Karpas-422 (cell line): ENCODE results near the gene PPP2R2D. TPM values are rescaled to one million over a fixed set of nuclear protein-coding genes. Genes with fewer than 3 reads are reported as not detected.
"Not testable (repeated sequence)": the region's sequence is repeated elsewhere in the genome, so short reads cannot be mapped to it uniquely, and the experiment has no call there.

Source experiments
- DNase-seq: peaks from one replicate; pipeline ENCODE4 v3.0.0-alpha.2; 2015
- H2AFZ ChIP-seq: fragments of 200-600 bp; sonication (generic); 2 replicates; pipeline ENCODE4 v1.6.1; 2014; ENCODE audit warnings: antibody characterized with exemption, low read length, mixed read lengths
- H3K27ac ChIP-seq: fragments of 200-600 bp; sonication (generic); 2 replicates; pipeline ENCODE4 v1.5.1; 2014; ENCODE audit warnings: mild to moderate bottlenecking, low read length, moderate library complexity
- H3K27me3 ChIP-seq: fragments of 200-600 bp; sonication (generic); 2 replicates; pipeline ENCODE4 v1.6.1; 2014; ENCODE audit warnings: low read length, mixed read lengths
- H3K36me3 ChIP-seq: fragments of 200-600 bp; sonication (generic); 2 replicates; pipeline ENCODE4 v1.6.1; 2014; ENCODE audit warnings: low read length, mixed read lengths; ENCODE audit not compliant: insufficient read depth
- H3K4me1 ChIP-seq: fragments of 200-600 bp; sonication (generic); 2 replicates; pipeline ENCODE4 v1.6.1; 2014; ENCODE audit warnings: mild to moderate bottlenecking, low read length, mixed read lengths
- H3K4me2 ChIP-seq: fragments of 200-600 bp; sonication (generic); 2 replicates; pipeline ENCODE4 v1.6.1; 2014; ENCODE audit warnings: low read length, low read depth, mild to moderate bottlenecking; ENCODE audit not compliant: poor library complexity, severe bottlenecking
- H3K4me3 ChIP-seq: fragments of 200-600 bp; sonication (generic); 2 replicates; pipeline ENCODE4 v1.5.1; 2014; ENCODE audit warnings: mild to moderate bottlenecking, antibody characterized with exemption, low read length, mixed read lengths
- H3K79me2 ChIP-seq: fragments of 200-600 bp; sonication (generic); 2 replicates; pipeline ENCODE4 v1.6.1; 2014; ENCODE audit warnings: mild to moderate bottlenecking, low read length, mixed read lengths
- H3K9ac ChIP-seq: fragments of 200-600 bp; sonication (generic); 2 replicates; pipeline ENCODE4 v1.6.0; 2014; ENCODE audit warnings: low read length
- H3K9me2 ChIP-seq: fragments of 200-600 bp; sonication (generic), shearing (Covaris generic); replicated peaks from 2 replicates; pipeline ENCODE4 v1.6.0; 2014; ENCODE audit warnings: mild to moderate bottlenecking, low read length, moderate library complexity; ENCODE audit not compliant: insufficient read depth
- H3K9me3 ChIP-seq: fragments of 300-700, 200-600 bp; sonication (generic); 2 replicates; pipeline ENCODE4 v1.6.1; 2014; ENCODE audit warnings: low read length, mixed read lengths
- H4K20me1 ChIP-seq: fragments of 200-600 bp; sonication (generic); 2 replicates; pipeline ENCODE4 v1.6.1; 2014; ENCODE audit warnings: mild to moderate bottlenecking, antibody characterized with exemption, low read length, low read depth; ENCODE audit not compliant: insufficient read depth
- total RNA-seq: library from RNA; depleted of rRNA; stranded (reverse); fragments of >200 nt; shearing (Covaris generic); gene quantifications from 2 replicates; pipeline ENCODE4 v1.2.3, GENCODE V29; 2014; ENCODE audit warnings: low replicate concordance

The PPP2R2D gene
- total RNA-seq, 1 experiment from 2014 or later = 32.9 TPM

- no peak overlapping the region for H3K4me2 ChIP-seq
- H2AFZ ChIP-seq = no peak overlapping the region
- DNase-seq = no peak
- no peaks in the 10 kb centered on the region for H3K9me3 ChIP-seq
- H4K20me1 ChIP-seq = no peaks in the 10 kb centered on the region
- no peak overlapping the region for H3K27ac ChIP-seq
- H3K36me3 ChIP-seq = no peaks in the 10 kb centered on the region
- no peak overlapping the region for H3K9ac ChIP-seq
- H3K9me2 ChIP-seq = no peaks in the 10 kb centered on the region
- H3K4me3 ChIP-seq = no peak overlapping the region
- H3K4me1 ChIP-seq = no peaks in the 10 kb centered on the region
- no peaks in the 10 kb centered on the region for H3K27me3 ChIP-seq
- no peaks in the 10 kb centered on the region for H3K79me2 ChIP-seq
Measured at GRCh38 chr10:131982185-131982756, 81.5 kb downstream of the PPP2R2D start.

DNA sequence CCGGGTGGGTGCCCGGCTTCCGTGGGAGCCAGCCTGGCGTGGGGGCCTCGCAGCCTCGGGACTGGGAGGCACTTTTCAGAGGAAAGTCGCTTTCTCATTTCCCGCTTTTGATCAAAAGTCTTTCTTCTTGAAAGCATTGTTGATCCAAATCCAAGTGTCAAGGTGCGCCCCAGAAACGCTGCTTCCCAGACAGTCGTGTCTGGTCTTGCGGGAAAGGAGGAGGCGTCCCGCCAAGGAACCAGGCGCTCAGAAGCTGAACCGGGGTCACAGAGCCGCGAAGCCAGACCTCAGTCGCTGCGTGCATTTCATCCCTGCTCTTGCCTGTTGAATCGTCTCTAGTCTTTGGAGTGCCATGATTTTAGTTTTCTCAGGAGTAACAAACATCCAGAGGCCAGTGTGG is 82.0 kb downstream of the PPP2R2D start:
- Histone ChIP-seq H3K4me2 (no peak overlapping the region), H3K9me2 (no peaks in the 10 kb centered on the region), H3K4me1 (no peaks in the 10 kb centered on the region), H2AFZ (no peak overlapping the region), H3K36me3 (no peaks in the 10 kb centered on the region), H3K9me3 (no peaks in the 10 kb centered on the region), H3K27ac (no peak overlapping the region), H4K20me1 (no peaks in the 10 kb centered on the region), H3K27me3 (no peaks in the 10 kb centered on the region), H3K79me2 (no peaks in the 10 kb centered on the region), H3K4me3 (no peak overlapping the region), H3K9ac (no peak overlapping the region)
- DNase-seq = no peak

GRCh38 chr10:131983780-131984179 is 83.0 kb downstream of the PPP2R2D start:
- Histone ChIP-seq H4K20me1 (no peaks in the 10 kb centered on the region), H3K4me3 (no peak overlapping the region), H3K27ac (no peak overlapping the region), H3K36me3 (no peaks in the 10 kb centered on the region), H3K79me2 (no peaks in the 10 kb centered on the region), H3K9me3 (no peaks in the 10 kb centered on the region), H3K4me1 (no peaks in the 10 kb centered on the region), H3K4me2 (no peak overlapping the region), H3K27me3 (no peaks in the 10 kb centered on the region), H3K9ac (no peak overlapping the region), H3K9me2 (no peaks in the 10 kb centered on the region), H2AFZ (no peak overlapping the region)
- no peak for DNase-seq

DNA sequence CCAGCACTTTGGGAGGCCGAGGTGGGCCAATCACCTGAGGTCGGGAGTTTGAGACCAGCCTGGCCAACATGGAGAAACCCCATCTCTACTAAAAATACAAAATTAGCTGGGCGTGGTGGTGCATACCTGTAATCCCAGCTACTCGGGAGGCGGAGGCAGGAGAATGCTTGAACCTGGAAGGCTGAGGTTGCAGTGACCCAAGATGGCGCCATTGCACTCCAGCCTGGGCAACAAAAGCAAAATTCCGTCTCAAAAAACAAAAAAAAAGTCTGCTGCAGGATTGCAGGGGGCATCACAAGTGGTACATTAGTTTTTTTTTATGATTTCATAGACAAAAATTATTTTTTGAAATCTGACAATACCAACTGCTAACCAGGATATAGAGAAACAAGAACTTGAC is 86.0 kb downstream of the PPP2R2D start:
- H4K20me1 ChIP-seq, H3K4me3 ChIP-seq, H3K27me3 ChIP-seq, H3K9ac ChIP-seq, H3K79me2 ChIP-seq, H3K9me2 ChIP-seq, H3K27ac ChIP-seq, H2AFZ ChIP-seq, H3K36me3 ChIP-seq, H3K9me3 ChIP-seq, H3K4me1 ChIP-seq, H3K4me2 ChIP-seq, DNase-seq: not testable (repeated sequence)

- not testable (repeated sequence) for H3K79me2 ChIP-seq, H3K4me3 ChIP-seq, H3K27ac ChIP-seq, H3K27me3 ChIP-seq, H4K20me1 ChIP-seq, H3K36me3 ChIP-seq, H3K9me3 ChIP-seq, H3K4me1 ChIP-seq, H3K9me2 ChIP-seq, H3K9ac ChIP-seq, H3K4me2 ChIP-seq, H2AFZ ChIP-seq, DNase-seq
Measured at GRCh38 chr10:131987301-131987700, 86.5 kb downstream of the PPP2R2D start.

GRCh38 chr10:131987786-131988185 is 87.0 kb downstream of the PPP2R2D start:
- H3K36me3 ChIP-seq, H3K9me3 ChIP-seq, H3K9me2 ChIP-seq, H3K27ac ChIP-seq, H3K9ac ChIP-seq, H2AFZ ChIP-seq, H3K4me2 ChIP-seq, H4K20me1 ChIP-seq, H3K27me3 ChIP-seq, DNase-seq, H3K4me1 ChIP-seq, H3K79me2 ChIP-seq, H3K4me3 ChIP-seq: not testable (repeated sequence)

GRCh38 chr10:131991726-131992125 is 90.9 kb downstream of the PPP2R2D start:
- H4K20me1 ChIP-seq = no peaks in the 10 kb centered on the region
- H3K27me3 ChIP-seq = no peaks in the 10 kb centered on the region
- DNase-seq = no peak
- no peaks in the 10 kb centered on the region for H3K36me3 ChIP-seq
- H3K9me2 ChIP-seq = no peaks in the 10 kb centered on the region
- no peak overlapping the region for H3K4me3 ChIP-seq
- H3K4me1 ChIP-seq = peaks cover under 1% of the 10 kb centered on the region; the same call in 1 of the 2 replicates
- H2AFZ ChIP-seq = no peak overlapping the region
- no peak overlapping the region for H3K4me2 ChIP-seq
- no peak overlapping the region for H3K27ac ChIP-seq
- H3K79me2 ChIP-seq = no peaks in the 10 kb centered on the region
- no peaks in the 10 kb centered on the region for H3K9me3 ChIP-seq
- H3K9ac ChIP-seq = no peak overlapping the region

- no peaks in the 10 kb centered on the region for H3K79me2 ChIP-seq
- no peaks in the 10 kb centered on the region for H3K9me3 ChIP-seq
- no peaks in the 10 kb centered on the region for H3K9me2 ChIP-seq
- no peak for DNase-seq
- H3K27ac ChIP-seq = no peak overlapping the region
- no peak overlapping the region for H3K4me2 ChIP-seq
- H3K4me3 ChIP-seq = no peak overlapping the region
- H3K9ac ChIP-seq = no peak overlapping the region
- no peaks in the 10 kb centered on the region for H4K20me1 ChIP-seq
- H3K27me3 ChIP-seq = no peaks in the 10 kb centered on the region
- H3K4me1 ChIP-seq = peaks cover 11% of the 10 kb centered on the region
- H2AFZ ChIP-seq = no peak overlapping the region
- no peaks in the 10 kb centered on the region for H3K36me3 ChIP-seq
Measured at GRCh38 chr10:131993275-131993674, 92.5 kb downstream of the PPP2R2D start.

- H3K4me1 ChIP-seq = peaks cover 11% of the 10 kb centered on the region
- H3K27me3 ChIP-seq = no peaks in the 10 kb centered on the region
- no peaks in the 10 kb centered on the region for H3K79me2 ChIP-seq
- no peaks in the 10 kb centered on the region for H4K20me1 ChIP-seq
- H3K27ac ChIP-seq = no peak overlapping the region
- no peaks in the 10 kb centered on the region for H3K9me2 ChIP-seq
- no peak overlapping the region for H2AFZ ChIP-seq
- H3K4me2 ChIP-seq = no peak overlapping the region
- H3K9me3 ChIP-seq = no peaks in the 10 kb centered on the region
- no peak overlapping the region for H3K4me3 ChIP-seq
- no peak overlapping the region for H3K9ac ChIP-seq
- no peaks in the 10 kb centered on the region for H3K36me3 ChIP-seq
- no peak for DNase-seq
Measured at GRCh38 chr10:131994435-131994834, 93.6 kb downstream of the PPP2R2D start.
